MM.1S (cell line): ENCODE results near the gene TMUB2.

Source experiments
- DNase-seq: peaks from one replicate; pipeline ENCODE4 v3.0.0-alpha.2; 2015
- H2AFZ ChIP-seq: fragments of 300-600 bp; sonication (generic); 2 replicates; pipeline ENCODE4 v1.6.0; 2016; ENCODE audit warnings: antibody characterized with exemption, low read length
- H3F3A ChIP-seq: fragments of 300-600 bp; sonication (generic); 2 replicates; pipeline ENCODE4 v1.6.1; 2016; ENCODE audit warnings: mild to moderate bottlenecking, antibody characterized with exemption, low read length, moderate library complexity, mixed read lengths; ENCODE audit not compliant: insufficient read depth
- H3K27ac ChIP-seq: fragments of 300-600 bp; sonication (generic); 2 replicates; pipeline ENCODE4 v1.5.1; 2016; ENCODE audit warnings: mild to moderate bottlenecking, low read length
- H3K27me3 ChIP-seq: fragments of 300-600 bp; sonication (generic); replicated peaks from 2 replicates; pipeline ENCODE4 v1.6.0; 2016; ENCODE audit warnings: low read length; ENCODE audit not compliant: insufficient read depth
- H3K36me3 ChIP-seq: fragments of 300-600 bp; sonication (generic); replicated peaks from 2 replicates; pipeline ENCODE4 v1.6.1; 2016; ENCODE audit warnings: mild to moderate bottlenecking, low read length, mixed read lengths; ENCODE audit not compliant: insufficient read depth
- H3K4me1 ChIP-seq: fragments of 300-600 bp; sonication (generic); 2 replicates; pipeline ENCODE4 v1.6.1; 2016; ENCODE audit warnings: low read length, mixed read lengths
- H3K4me2 ChIP-seq: fragments of 300-600 bp; sonication (generic); 2 replicates; pipeline ENCODE4 v1.6.0; 2016; ENCODE audit warnings: low read depth, low read length
- H3K4me3 ChIP-seq: fragments of 300-600 bp; sonication (generic); 2 replicates; pipeline ENCODE4 v1.5.1; 2016; ENCODE audit warnings: low read length, mixed read lengths
- H3K79me2 ChIP-seq: fragments of 300-600 bp; sonication (generic); 2 replicates; pipeline ENCODE4 v1.6.1; 2016; ENCODE audit warnings: mixed run types, low read length, mixed read lengths
- H3K9ac ChIP-seq: fragments of 300-600 bp; sonication (generic); 2 replicates; pipeline ENCODE4 v1.6.1; 2016; ENCODE audit warnings: low read length, mixed read lengths
- H3K9me2 ChIP-seq: fragments of 300-600 bp; sonication (generic); replicated peaks from 2 replicates; pipeline ENCODE4 v1.6.1; 2016; ENCODE audit warnings: mild to moderate bottlenecking, low read length, mixed read lengths; ENCODE audit not compliant: insufficient read depth
- H3K9me3 ChIP-seq: fragments of 300-600 bp; sonication (generic); replicated peaks from 2 replicates; pipeline ENCODE4 v1.6.1; 2016; ENCODE audit warnings: mild to moderate bottlenecking, low read length, mixed read lengths; ENCODE audit not compliant: insufficient read depth
- H4K20me1 ChIP-seq: fragments of 300-600 bp; sonication (generic); 2 replicates; pipeline ENCODE4 v1.6.1; 2016; ENCODE audit warnings: mild to moderate bottlenecking, low read length, moderate library complexity, mixed read lengths; ENCODE audit not compliant: insufficient read depth
- EZH2 ChIP-seq: fragments of 300-600 bp; sonication (generic); optimal IDR thresholded peaks from 2 replicates; pipeline ENCODE3; 2017; ENCODE audit warnings: low read depth, mild to moderate bottlenecking, antibody characterized with exemption, low read length, mixed read lengths
- EZH2phosphoT487 ChIP-seq: fragments of 300-600 bp; sonication (generic); IDR thresholded peaks from 2 replicates; pipeline ENCODE4 v1.6.1; 2018; ENCODE audit warnings: antibody characterized with exemption, low read length
- TF ChIP-seq, protein P1 (sequence below): fragments of 300-600 bp; sonication (generic); IDR thresholded peaks from 2 replicates; pipeline ENCODE4 v1.5.1; 2016; ENCODE audit warnings: antibody characterized with exemption, low read length, mixed read lengths

The TMUB2 gene

DNA sequence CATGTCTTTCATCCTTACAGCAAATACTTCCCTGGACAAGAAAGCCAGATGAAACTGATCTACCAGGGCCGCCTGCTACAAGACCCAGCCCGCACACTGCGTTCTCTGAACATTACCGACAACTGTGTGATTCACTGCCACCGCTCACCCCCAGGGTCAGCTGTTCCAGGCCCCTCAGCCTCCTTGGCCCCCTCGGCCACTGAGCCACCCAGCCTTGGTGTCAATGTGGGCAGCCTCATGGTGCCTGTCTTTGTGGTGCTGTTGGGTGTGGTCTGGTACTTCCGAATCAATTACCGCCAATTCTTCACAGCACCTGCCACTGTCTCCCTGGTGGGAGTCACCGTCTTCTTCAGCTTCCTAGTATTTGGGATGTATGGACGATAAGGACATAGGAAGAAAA, 3.7 kb downstream of the TMUB2 start:
- H3K27ac ChIP-seq = no peak overlapping the region
- no peak for DNase-seq
- no peaks in the 10 kb centered on the region for H3K9me3 ChIP-seq
- H3F3A ChIP-seq = peaks cover 19% of the 10 kb centered on the region
- H3K4me3 ChIP-seq = no peak overlapping the region
- H2AFZ ChIP-seq = no peak overlapping the region
- H3K4me1 ChIP-seq = 0 out of 2 replicates have a peak, but pooled peaks cover 6% of the 10 kb centered on the region
- no peak for TF ChIP-seq EZH2
- TF ChIP-seq EZH2phosphoT487 = no peak
- TF ChIP-seq, protein P1, sequence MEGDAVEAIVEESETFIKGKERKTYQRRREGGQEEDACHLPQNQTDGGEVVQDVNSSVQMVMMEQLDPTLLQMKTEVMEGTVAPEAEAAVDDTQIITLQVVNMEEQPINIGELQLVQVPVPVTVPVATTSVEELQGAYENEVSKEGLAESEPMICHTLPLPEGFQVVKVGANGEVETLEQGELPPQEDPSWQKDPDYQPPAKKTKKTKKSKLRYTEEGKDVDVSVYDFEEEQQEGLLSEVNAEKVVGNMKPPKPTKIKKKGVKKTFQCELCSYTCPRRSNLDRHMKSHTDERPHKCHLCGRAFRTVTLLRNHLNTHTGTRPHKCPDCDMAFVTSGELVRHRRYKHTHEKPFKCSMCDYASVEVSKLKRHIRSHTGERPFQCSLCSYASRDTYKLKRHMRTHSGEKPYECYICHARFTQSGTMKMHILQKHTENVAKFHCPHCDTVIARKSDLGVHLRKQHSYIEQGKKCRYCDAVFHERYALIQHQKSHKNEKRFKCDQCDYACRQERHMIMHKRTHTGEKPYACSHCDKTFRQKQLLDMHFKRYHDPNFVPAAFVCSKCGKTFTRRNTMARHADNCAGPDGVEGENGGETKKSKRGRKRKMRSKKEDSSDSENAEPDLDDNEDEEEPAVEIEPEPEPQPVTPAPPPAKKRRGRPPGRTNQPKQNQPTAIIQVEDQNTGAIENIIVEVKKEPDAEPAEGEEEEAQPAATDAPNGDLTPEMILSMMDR = no peak
- H3K27me3 ChIP-seq = no peaks in the 10 kb centered on the region
- no peak overlapping the region for H3K4me2 ChIP-seq
- H3K36me3 ChIP-seq = no peaks in the 10 kb centered on the region
- H3K9me2 ChIP-seq = no peaks in the 10 kb centered on the region
- H3K79me2 ChIP-seq = peaks cover 44% of the 10 kb centered on the region
- H4K20me1 ChIP-seq = no peaks in the 10 kb centered on the region
- H3K9ac ChIP-seq = no peak overlapping the region

DNA sequence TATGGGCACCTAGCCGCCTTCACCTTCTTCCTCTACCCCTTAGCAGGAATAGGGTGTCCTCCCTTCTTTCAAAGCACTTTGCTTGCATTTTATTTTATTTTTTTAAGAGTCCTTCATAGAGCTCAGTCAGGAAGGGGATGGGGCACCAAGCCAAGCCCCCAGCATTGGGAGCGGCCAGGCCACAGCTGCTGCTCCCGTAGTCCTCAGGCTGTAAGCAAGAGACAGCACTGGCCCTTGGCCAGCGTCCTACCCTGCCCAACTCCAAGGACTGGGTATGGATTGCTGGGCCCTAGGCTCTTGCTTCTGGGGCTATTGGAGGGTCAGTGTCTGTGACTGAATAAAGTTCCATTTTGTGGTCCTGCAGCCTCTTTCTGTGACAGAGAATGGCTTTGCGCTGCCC, 4.6 kb downstream of the TMUB2 start:
- Histone ChIP-seq H3K27me3 (no peaks in the 10 kb centered on the region), H3F3A (peaks cover 11% of the 10 kb centered on the region), H3K9me3 (no peaks in the 10 kb centered on the region), H3K4me2 (no peak overlapping the region), H3K9ac (no peak overlapping the region), H3K9me2 (no peaks in the 10 kb centered on the region), H3K4me3 (no peak overlapping the region), H4K20me1 (no peaks in the 10 kb centered on the region), H3K4me1 (0 out of 2 replicates have a peak, but pooled peaks cover 6% of the 10 kb centered on the region), H3K79me2 (peaks cover 37% of the 10 kb centered on the region), H3K36me3 (no peaks in the 10 kb centered on the region), H2AFZ (no peak overlapping the region), H3K27ac (no peak overlapping the region)
- DNase-seq = no peak
- TF ChIP-seq EZH2 = no peak

DNA sequence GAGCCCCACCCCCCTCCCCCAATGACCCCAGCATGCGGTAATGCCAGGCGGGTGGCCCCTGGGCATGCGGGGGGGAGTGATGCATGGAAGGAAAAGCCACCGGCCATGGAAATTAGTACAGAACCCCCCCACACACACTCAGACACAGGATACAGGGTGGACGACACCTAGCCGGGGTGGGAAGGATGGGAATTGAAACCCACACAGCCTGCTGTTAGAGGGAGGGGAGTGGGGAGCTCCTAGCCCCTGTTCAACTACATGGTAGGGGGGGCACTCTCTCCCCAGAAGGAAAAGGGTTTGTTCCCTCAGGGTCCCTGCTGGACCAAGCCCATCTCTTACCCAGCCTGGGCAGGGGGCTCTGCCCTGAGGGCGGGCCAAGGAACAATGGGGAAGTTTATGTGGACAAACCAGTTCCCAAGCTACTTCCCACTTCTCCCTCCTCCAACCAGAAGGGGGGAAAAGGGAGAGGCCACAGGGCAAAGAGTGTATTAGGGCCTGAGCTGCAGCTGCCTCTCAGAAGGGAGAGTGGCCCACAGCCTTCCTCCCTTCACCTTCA, 5.2 kb downstream of the TMUB2 start:
- no peak for DNase-seq
- H3K9me3 ChIP-seq = no peaks in the 10 kb centered on the region
- no peaks in the 10 kb centered on the region for H4K20me1 ChIP-seq
- H3K4me1 ChIP-seq = 0 out of 2 replicates have a peak, but pooled peaks cover 6% of the 10 kb centered on the region
- no peaks in the 10 kb centered on the region for H3K9me2 ChIP-seq
- peaks cover 10% of the 10 kb centered on the region for H3F3A ChIP-seq
- peaks cover 41% of the 10 kb centered on the region for H3K79me2 ChIP-seq
- no peak overlapping the region for H3K4me3 ChIP-seq
- no peaks in the 10 kb centered on the region; the same call in 1 of the 2 replicates for H3K36me3 ChIP-seq
- no peak overlapping the region for H3K27ac ChIP-seq
- no peak overlapping the region for H2AFZ ChIP-seq
- no peak overlapping the region for H3K9ac ChIP-seq
- H3K4me2 ChIP-seq = no peak overlapping the region
- no peaks in the 10 kb centered on the region for H3K27me3 ChIP-seq
- TF ChIP-seq EZH2 (no peak), EZH2phosphoT487 (no peak)
- TF ChIP-seq, protein P1 = no peak

DNA sequence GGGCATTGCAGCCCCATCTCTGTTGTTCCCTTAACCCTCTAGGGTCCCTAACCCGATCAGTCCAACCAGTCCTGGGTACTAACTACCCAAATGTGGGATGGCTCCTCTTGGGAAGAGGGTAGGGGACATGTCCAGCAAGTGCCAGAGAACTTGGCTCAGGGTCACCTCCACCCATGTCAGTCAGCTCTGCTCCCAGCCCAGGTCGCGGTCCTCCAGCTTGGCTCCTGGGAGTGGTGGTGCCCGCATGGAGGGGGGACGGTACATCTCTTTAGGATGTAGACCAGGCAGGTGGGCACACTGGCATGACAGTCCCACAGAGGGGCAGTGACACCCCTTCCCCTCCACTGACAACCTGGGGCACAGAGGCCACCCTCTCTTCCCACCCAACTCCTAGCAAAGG, 6.0 kb downstream of the TMUB2 start:
- peaks cover 12% of the 10 kb centered on the region for H3F3A ChIP-seq
- H3K79me2 ChIP-seq = peaks cover 41% of the 10 kb centered on the region
- no peak overlapping the region for H3K27ac ChIP-seq
- H2AFZ ChIP-seq = no peak overlapping the region
- H3K4me1 ChIP-seq = peaks cover 6% of the 10 kb centered on the region; the same call in 1 of the 2 replicates
- H4K20me1 ChIP-seq = no peaks in the 10 kb centered on the region
- no peaks in the 10 kb centered on the region for H3K9me2 ChIP-seq
- DNase-seq = no peak
- H3K36me3 ChIP-seq = no peaks in the 10 kb centered on the region; the same call in 1 of the 2 replicates
- no peaks in the 10 kb centered on the region for H3K27me3 ChIP-seq
- no peak overlapping the region for H3K4me2 ChIP-seq
- H3K9ac ChIP-seq = no peak overlapping the region
- no peak overlapping the region for H3K4me3 ChIP-seq
- H3K9me3 ChIP-seq = no peaks in the 10 kb centered on the region
- no peak for TF ChIP-seq EZH2phosphoT487
